ENCODE data around the gene KLRF1.
A peak's percentile ranks its signal among the peaks of the same experiment; 100 is the strongest.

Gene KLRF1

GRCh38 chr12:9881246-9881645 lies 54.0 kb downstream of the KLRF1 start, which contains the start of gene KLRF2:
Gene KLRF2 (plus strand): TSS chr12:9881489. CDS start chr12:9881596, 107 bp downstream.
- no peak for DNase-seq (ENCODE audit: low read depth in 1 of 2, low spot score in 1 of 2)
- no peak within 1 kb of the TSS for H3K27ac ChIP-seq (replicated peaks)
- H3K4me3 ChIP-seq (replicated peaks; ENCODE audit: insufficient read depth, low read length), result no peak within 1 kb of the TSS
- TF ChIP-seq SPI1 (IDR thresholded peaks at IDR 0.05; ENCODE audit: borderline replicate concordance, low read depth) (no peak), REST (IDR thresholded peaks at IDR 0.05; ENCODE audit: insufficient replicate concordance, low read depth) (no peak), CTCF (IDR thresholded peaks at IDR 0.05; ENCODE audit: insufficient read depth, low read length) (no peak), GABPA (IDR thresholded peaks at IDR 0.05; ENCODE audit: low read depth) (no peak), POLR2AphosphoS5 (IDR thresholded peaks at IDR 0.05; ENCODE audit: low read depth) (no peak)
- no peaks in the 10 kb centered on the region for H3K27me3 ChIP-seq (ENCODE audit: insufficient read depth, poor library complexity, severe bottlenecking)

- no peaks in the 10 kb centered on the region for H3K27me3 ChIP-seq (ENCODE audit: insufficient read depth, poor library complexity, severe bottlenecking)
- DNase-seq (ENCODE audit: low read depth in 1 of 2, low spot score in 1 of 2), result no peak
- no peak overlapping the region for H3K4me3 ChIP-seq (replicated peaks; ENCODE audit: insufficient read depth, low read length)
- H3K27ac ChIP-seq (replicated peaks), result no peak overlapping the region
- TF ChIP-seq POLR2AphosphoS5 (IDR thresholded peaks at IDR 0.05; ENCODE audit: low read depth), result no peak
- no peak for TF ChIP-seq CTCF (IDR thresholded peaks at IDR 0.05; ENCODE audit: insufficient read depth, low read length)
- TF ChIP-seq GABPA (IDR thresholded peaks at IDR 0.05; ENCODE audit: low read depth), result no peak
- no peak for TF ChIP-seq REST (IDR thresholded peaks at IDR 0.05; ENCODE audit: insufficient replicate concordance, low read depth)
- TF ChIP-seq SPI1 (IDR thresholded peaks at IDR 0.05; ENCODE audit: borderline replicate concordance, low read depth), result no peak
These were observed 54.7 kb downstream of the KLRF1 start for GRCh38 chr12:9881988-9882387.

- no peak for TF ChIP-seq POLR2AphosphoS5 (IDR thresholded peaks at IDR 0.05; ENCODE audit: low read depth)
- TF ChIP-seq CTCF (IDR thresholded peaks at IDR 0.05; ENCODE audit: insufficient read depth, low read length), result no peak
- TF ChIP-seq REST (IDR thresholded peaks at IDR 0.05; ENCODE audit: insufficient replicate concordance, low read depth), result no peak
- no peak for TF ChIP-seq SPI1 (IDR thresholded peaks at IDR 0.05; ENCODE audit: borderline replicate concordance, low read depth)
- no peak for TF ChIP-seq GABPA (IDR thresholded peaks at IDR 0.05; ENCODE audit: low read depth)
- DNase-seq (ENCODE audit: low read depth in 1 of 2, low spot score in 1 of 2), result peak in 1 of 2 experiments; percentile 45
- H3K27ac ChIP-seq (replicated peaks), result no peak overlapping the region
- no peaks in the 10 kb centered on the region for H3K27me3 ChIP-seq (ENCODE audit: insufficient read depth, poor library complexity, severe bottlenecking)
- H3K4me3 ChIP-seq (replicated peaks; ENCODE audit: insufficient read depth, low read length), result no peak overlapping the region
These were observed 55.9 kb downstream of the KLRF1 start for GRCh38 chr12:9883175-9883574.
